ENCODE measurements around the gene NDUFA1. TPM values are rescaled to one million over a fixed set of nuclear protein-coding genes. Genes with fewer than 3 reads are reported as not detected.
A peak's percentile ranks its signal among the peaks of the same experiment; 100 is the strongest.

The NDUFA1 gene
- total and polyA plus RNA-seq, 2 of the 13 experiments (the other 11 are each of a cell fraction or from before 2014, with no cell fraction given), result 150 to 167 TPM

DNA sequence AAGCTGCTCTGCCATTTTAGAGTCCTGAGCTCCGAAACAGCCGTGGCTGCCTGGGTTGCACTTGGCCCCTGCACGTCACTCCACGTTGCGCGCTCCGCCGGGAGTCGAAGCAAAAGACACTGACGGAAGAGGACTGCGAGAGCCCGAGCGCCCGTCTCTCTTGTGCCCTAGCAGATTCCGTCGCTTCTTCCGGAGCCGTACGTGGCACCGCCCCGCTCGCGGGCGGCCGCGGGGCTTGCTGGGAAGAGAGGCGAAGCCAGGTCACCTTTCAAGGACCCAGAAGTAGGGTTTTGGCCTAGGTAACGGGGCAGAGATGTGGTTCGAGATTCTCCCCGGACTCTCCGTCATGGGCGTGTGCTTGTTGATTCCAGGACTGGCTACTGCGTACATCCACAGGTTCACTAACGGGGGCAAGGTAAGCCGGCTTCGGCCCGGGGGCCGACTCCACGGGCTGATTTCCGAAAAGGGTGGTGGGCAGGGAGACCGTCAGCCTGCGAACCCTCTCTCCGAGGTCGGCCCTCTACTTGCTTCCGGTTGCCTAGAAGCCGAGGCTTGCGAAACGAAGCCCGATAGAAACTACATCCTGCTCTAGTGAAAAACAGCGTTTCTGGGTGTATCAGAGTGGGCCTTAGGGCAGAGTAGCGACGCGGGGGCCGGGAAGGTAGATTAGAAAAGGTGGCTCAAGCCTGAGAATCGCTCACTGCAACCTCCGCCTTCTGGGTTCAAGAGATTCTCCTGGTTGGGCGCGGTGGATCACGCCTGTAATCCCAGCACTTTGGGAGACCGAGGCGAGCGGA lies at the start of gene NDUFA1, which contains the start of gene RNF113A (continued):
- TF ChIP-seq, protein P1, sequence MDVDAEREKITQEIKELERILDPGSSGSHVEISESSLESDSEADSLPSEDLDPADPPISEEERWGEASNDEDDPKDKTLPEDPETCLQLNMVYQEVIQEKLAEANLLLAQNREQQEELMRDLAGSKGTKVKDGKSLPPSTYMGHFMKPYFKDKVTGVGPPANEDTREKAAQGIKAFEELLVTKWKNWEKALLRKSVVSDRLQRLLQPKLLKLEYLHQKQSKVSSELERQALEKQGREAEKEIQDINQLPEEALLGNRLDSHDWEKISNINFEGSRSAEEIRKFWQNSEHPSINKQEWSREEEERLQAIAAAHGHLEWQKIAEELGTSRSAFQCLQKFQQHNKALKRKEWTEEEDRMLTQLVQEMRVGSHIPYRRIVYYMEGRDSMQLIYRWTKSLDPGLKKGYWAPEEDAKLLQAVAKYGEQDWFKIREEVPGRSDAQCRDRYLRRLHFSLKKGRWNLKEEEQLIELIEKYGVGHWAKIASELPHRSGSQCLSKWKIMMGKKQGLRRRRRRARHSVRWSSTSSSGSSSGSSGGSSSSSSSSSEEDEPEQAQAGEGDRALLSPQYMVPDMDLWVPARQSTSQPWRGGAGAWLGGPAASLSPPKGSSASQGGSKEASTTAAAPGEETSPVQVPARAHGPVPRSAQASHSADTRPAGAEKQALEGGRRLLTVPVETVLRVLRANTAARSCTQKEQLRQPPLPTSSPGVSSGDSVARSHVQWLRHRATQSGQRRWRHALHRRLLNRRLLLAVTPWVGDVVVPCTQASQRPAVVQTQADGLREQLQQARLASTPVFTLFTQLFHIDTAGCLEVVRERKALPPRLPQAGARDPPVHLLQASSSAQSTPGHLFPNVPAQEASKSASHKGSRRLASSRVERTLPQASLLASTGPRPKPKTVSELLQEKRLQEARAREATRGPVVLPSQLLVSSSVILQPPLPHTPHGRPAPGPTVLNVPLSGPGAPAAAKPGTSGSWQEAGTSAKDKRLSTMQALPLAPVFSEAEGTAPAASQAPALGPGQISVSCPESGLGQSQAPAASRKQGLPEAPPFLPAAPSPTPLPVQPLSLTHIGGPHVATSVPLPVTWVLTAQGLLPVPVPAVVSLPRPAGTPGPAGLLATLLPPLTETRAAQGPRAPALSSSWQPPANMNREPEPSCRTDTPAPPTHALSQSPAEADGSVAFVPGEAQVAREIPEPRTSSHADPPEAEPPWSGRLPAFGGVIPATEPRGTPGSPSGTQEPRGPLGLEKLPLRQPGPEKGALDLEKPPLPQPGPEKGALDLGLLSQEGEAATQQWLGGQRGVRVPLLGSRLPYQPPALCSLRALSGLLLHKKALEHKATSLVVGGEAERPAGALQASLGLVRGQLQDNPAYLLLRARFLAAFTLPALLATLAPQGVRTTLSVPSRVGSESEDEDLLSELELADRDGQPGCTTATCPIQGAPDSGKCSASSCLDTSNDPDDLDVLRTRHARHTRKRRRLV (CRISPR knock-in tag; IDR thresholded peaks at IDR 0.05), result no peak
- no peak for TF ChIP-seq MAZ (IDR thresholded peaks at IDR 0.05; ENCODE audit: borderline replicate concordance, low read depth, low read length)
- peak; percentile 69 for TF ChIP-seq MAZ (CRISPR knock-in tag; IDR thresholded peaks at IDR 0.05; ENCODE audit: low read depth)
- TF ChIP-seq ZZZ3 (CRISPR knock-in tag; IDR thresholded peaks at IDR 0.05; ENCODE audit: borderline replicate concordance), result peak; percentile 44; the same call in 1 of the 2 replicates
- TF ChIP-seq, protein P2, sequence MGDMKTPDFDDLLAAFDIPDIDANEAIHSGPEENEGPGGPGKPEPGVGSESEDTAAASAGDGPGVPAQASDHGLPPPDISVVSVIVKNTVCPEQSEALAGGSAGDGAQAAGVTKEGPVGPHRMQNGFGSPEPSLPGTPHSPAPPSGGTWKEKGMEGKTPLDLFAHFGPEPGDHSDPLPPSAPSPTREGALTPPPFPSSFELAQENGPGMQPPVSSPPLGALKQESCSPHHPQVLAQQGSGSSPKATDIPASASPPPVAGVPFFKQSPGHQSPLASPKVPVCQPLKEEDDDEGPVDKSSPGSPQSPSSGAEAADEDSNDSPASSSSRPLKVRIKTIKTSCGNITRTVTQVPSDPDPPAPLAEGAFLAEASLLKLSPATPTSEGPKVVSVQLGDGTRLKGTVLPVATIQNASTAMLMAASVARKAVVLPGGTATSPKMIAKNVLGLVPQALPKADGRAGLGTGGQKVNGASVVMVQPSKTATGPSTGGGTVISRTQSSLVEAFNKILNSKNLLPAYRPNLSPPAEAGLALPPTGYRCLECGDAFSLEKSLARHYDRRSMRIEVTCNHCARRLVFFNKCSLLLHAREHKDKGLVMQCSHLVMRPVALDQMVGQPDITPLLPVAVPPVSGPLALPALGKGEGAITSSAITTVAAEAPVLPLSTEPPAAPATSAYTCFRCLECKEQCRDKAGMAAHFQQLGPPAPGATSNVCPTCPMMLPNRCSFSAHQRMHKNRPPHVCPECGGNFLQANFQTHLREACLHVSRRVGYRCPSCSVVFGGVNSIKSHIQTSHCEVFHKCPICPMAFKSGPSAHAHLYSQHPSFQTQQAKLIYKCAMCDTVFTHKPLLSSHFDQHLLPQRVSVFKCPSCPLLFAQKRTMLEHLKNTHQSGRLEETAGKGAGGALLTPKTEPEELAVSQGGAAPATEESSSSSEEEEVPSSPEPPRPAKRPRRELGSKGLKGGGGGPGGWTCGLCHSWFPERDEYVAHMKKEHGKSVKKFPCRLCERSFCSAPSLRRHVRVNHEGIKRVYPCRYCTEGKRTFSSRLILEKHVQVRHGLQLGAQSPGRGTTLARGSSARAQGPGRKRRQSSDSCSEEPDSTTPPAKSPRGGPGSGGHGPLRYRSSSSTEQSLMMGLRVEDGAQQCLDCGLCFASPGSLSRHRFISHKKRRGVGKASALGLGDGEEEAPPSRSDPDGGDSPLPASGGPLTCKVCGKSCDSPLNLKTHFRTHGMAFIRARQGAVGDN (CRISPR knock-in tag; IDR thresholded peaks at IDR 0.05), result peak; percentile 90
- TF ChIP-seq, protein P3, sequence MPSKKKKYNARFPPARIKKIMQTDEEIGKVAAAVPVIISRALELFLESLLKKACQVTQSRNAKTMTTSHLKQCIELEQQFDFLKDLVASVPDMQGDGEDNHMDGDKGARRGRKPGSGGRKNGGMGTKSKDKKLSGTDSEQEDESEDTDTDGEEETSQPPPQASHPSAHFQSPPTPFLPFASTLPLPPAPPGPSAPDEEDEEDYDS (CRISPR knock-in tag; IDR thresholded peaks at IDR 0.05), result peak; percentile 66; the same call in 1 of the 2 replicates
- peak; percentile 54 for TF ChIP-seq U2AF1 (optimal IDR thresholded peaks at IDR 0.05; ENCODE audit: low read depth, low read length)
- peak; percentile 77; the same call in 1 of the 2 replicates for TF ChIP-seq TP53 (CRISPR knock-in tag; conservative IDR thresholded peaks at IDR 0.05)
- TF ChIP-seq, protein P4, sequence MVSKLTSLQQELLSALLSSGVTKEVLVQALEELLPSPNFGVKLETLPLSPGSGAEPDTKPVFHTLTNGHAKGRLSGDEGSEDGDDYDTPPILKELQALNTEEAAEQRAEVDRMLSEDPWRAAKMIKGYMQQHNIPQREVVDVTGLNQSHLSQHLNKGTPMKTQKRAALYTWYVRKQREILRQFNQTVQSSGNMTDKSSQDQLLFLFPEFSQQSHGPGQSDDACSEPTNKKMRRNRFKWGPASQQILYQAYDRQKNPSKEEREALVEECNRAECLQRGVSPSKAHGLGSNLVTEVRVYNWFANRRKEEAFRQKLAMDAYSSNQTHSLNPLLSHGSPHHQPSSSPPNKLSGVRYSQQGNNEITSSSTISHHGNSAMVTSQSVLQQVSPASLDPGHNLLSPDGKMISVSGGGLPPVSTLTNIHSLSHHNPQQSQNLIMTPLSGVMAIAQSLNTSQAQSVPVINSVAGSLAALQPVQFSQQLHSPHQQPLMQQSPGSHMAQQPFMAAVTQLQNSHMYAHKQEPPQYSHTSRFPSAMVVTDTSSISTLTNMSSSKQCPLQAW (CRISPR knock-in tag; IDR thresholded peaks at IDR 0.05), result peak; percentile 60; the same call in 1 of the 2 replicates
- TF ChIP-seq, protein P5, sequence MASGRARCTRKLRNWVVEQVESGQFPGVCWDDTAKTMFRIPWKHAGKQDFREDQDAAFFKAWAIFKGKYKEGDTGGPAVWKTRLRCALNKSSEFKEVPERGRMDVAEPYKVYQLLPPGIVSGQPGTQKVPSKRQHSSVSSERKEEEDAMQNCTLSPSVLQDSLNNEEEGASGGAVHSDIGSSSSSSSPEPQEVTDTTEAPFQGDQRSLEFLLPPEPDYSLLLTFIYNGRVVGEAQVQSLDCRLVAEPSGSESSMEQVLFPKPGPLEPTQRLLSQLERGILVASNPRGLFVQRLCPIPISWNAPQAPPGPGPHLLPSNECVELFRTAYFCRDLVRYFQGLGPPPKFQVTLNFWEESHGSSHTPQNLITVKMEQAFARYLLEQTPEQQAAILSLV (CRISPR knock-in tag; IDR thresholded peaks at IDR 0.05; ENCODE audit: borderline replicate concordance), result peak; percentile 31; the same call in 1 of the 2 replicates
- TF ChIP-seq ESRRA (CRISPR knock-in tag; IDR thresholded peaks at IDR 0.05; ENCODE audit: low read depth), result peak; percentile 74
- no peak for TF ChIP-seq NONO (IDR thresholded peaks at IDR 0.05)
- TF ChIP-seq NONO (CRISPR knock-in tag; conservative IDR thresholded peaks at IDR 0.05), result peak; percentile 82
- TF ChIP-seq ZNF263 (CRISPR knock-in tag; IDR thresholded peaks at IDR 0.05), result peak; percentile 60; the same call in 1 of the 2 replicates
- peak; percentile 98 for TF ChIP-seq ZFY (CRISPR knock-in tag; IDR thresholded peaks at IDR 0.05)
- 0 out of 2 replicates have a peak, but pooled peaks have one; percentile 27 for TF ChIP-seq SUZ12 (IDR thresholded peaks at IDR 0.05; ENCODE audit: low read depth, low read length)

Data from HepG2 (cell line).